ENCODE results near the gene HLA-DRA. TPM values are rescaled to one million over a fixed set of nuclear protein-coding genes. Genes with fewer than 3 reads are reported as not detected.
A peak's percentile ranks its signal among the peaks of the same experiment; 100 is the strongest.
"Not testable (repeated sequence)": the region's sequence is repeated elsewhere in the genome, so short reads cannot be mapped to it uniquely, and the experiment has no call there.

The HLA-DRA gene
- total RNA-seq, 1 donor from 2014 or later: 1,444 TPM

GRCh38 chr6:32462609-32463008 is 22.9 kb downstream of the HLA-DRA start:
- Histone ChIP-seq H3K27me3 (no peaks in the 10 kb centered on the region), H3K36me3 (no peaks in the 10 kb centered on the region), H3K4me1 (no peaks in the 10 kb centered on the region), H3K27ac (no peak overlapping the region), H3K4me3 (no peak overlapping the region), H3K9me3 (no peaks in the 10 kb centered on the region)
- DNase-seq (no peak), ATAC-seq (no peak)
- intact Hi-C loops (cut with DNase I): no loop called here
- TF ChIP-seq CTCF (IDR thresholded peaks at IDR 0.05): no peak

GRCh38 chr6:32467743-32468503 is 28.2 kb downstream of the HLA-DRA start:
- H3K4me1 ChIP-seq; DNase-seq; H3K36me3 ChIP-seq; H3K27me3 ChIP-seq; H3K4me3 ChIP-seq; H3K9me3 ChIP-seq; ATAC-seq; intact Hi-C loops (cut with DNase I); H3K27ac ChIP-seq: not testable (repeated sequence)

- TF ChIP-seq CTCF (IDR thresholded peaks at IDR 0.05): no peak
- Histone ChIP-seq H3K27ac (peak overlapping the region; percentile 36), H3K36me3 (no peaks in the 10 kb centered on the region), H3K9me3 (no peaks in the 10 kb centered on the region), H3K4me3 (no peak overlapping the region), H3K27me3 (no peaks in the 10 kb centered on the region), H3K4me1 (no peaks in the 10 kb centered on the region)
- ATAC-seq (peak; percentile 64), DNase-seq (no peak)
- intact Hi-C loops (cut with DNase I): no loop called here
Observed at GRCh38 chr6:32472781-32473375, 33.2 kb downstream of the HLA-DRA start.

- intact Hi-C loops (cut with DNase I); H3K9me3 ChIP-seq; H3K27me3 ChIP-seq; H3K4me1 ChIP-seq; H3K36me3 ChIP-seq; DNase-seq; H3K4me3 ChIP-seq: not testable (repeated sequence)
- H3K27ac ChIP-seq: peak overlapping the region; percentile 43
- peak; percentile 97 for ATAC-seq
Observed at GRCh38 chr6:32473376-32474348, 34.0 kb downstream of the HLA-DRA start.

GRCh38 chr6:32475392-32476206 is 35.9 kb downstream of the HLA-DRA start:
- Histone ChIP-seq H3K27ac (no peak overlapping the region), H3K9me3 (no peaks in the 10 kb centered on the region), H3K4me3 (no peak overlapping the region), H3K36me3 (no peaks in the 10 kb centered on the region), H3K4me1 (no peaks in the 10 kb centered on the region), H3K27me3 (no peaks in the 10 kb centered on the region)
- ATAC-seq: no peak
- TF ChIP-seq CTCF (IDR thresholded peaks at IDR 0.05): no peak
- no peak for DNase-seq
- intact Hi-C loops (cut with DNase I): no loop called here

- intact Hi-C loops (cut with DNase I): no loop called here
- Histone ChIP-seq H3K9me3 (no peaks in the 10 kb centered on the region), H3K4me1 (no peaks in the 10 kb centered on the region), H3K27ac (no peak overlapping the region), H3K27me3 (no peaks in the 10 kb centered on the region), H3K36me3 (no peaks in the 10 kb centered on the region), H3K4me3 (no peak overlapping the region)
- peak; percentile 61 for DNase-seq
- peak; percentile 16 for ATAC-seq
- TF ChIP-seq CTCF (IDR thresholded peaks at IDR 0.05): no peak
Observed at GRCh38 chr6:32483968-32484613, 44.4 kb downstream of the HLA-DRA start.

Measured in upper lobe of right lung (tissue), 1 donor.